ENCODE data around the gene RFT1.

RFT1 gene

GRCh38 chr3:53089511-53089910 is 40.7 kb downstream of the RFT1 start:
- ATAC-seq = no peak
- no peak for TF ChIP-seq ISL1 (CRISPR knock-in tag; IDR thresholded peaks at IDR 0.05)
- TF ChIP-seq CSDC2 (CRISPR knock-in tag; IDR thresholded peaks at IDR 0.05) = no peak
- TF ChIP-seq ZFP3 (CRISPR knock-in tag; IDR thresholded peaks at IDR 0.05) = no peak
- no peak for TF ChIP-seq TSHZ2 (CRISPR knock-in tag; IDR thresholded peaks at IDR 0.05)
- no peak for TF ChIP-seq ZNF565 (CRISPR knock-in tag; conservative IDR thresholded peaks at IDR 0.05; ENCODE audit: low read depth)
- TF ChIP-seq OSR1 (CRISPR knock-in tag; IDR thresholded peaks at IDR 0.05) = no peak
- TF ChIP-seq TCF4 (CRISPR knock-in tag; IDR thresholded peaks at IDR 0.05; ENCODE audit: borderline replicate concordance) = no peak
- TF ChIP-seq ESRRG (CRISPR knock-in tag; IDR thresholded peaks at IDR 0.05) = no peak
- no peak for TF ChIP-seq ZC3H10 (CRISPR knock-in tag; IDR thresholded peaks at IDR 0.05)
- TF ChIP-seq CSRNP3 (CRISPR knock-in tag; IDR thresholded peaks at IDR 0.05) = no peak
- no peak for TF ChIP-seq CREB5 (CRISPR knock-in tag; IDR thresholded peaks at IDR 0.05; ENCODE audit: low read depth)
- TF ChIP-seq ZFP30 (CRISPR knock-in tag; IDR thresholded peaks at IDR 0.05) = no peak
- no peak for TF ChIP-seq TOX (CRISPR knock-in tag; IDR thresholded peaks at IDR 0.05; ENCODE audit: borderline replicate concordance)
- TF ChIP-seq ZNF8 (CRISPR knock-in tag; IDR thresholded peaks at IDR 0.05) = no peak
- no peak for TF ChIP-seq RARB (CRISPR knock-in tag; IDR thresholded peaks at IDR 0.05)
- TF ChIP-seq GLIS3 (CRISPR knock-in tag; IDR thresholded peaks at IDR 0.05) = no peak

- TF ChIP-seq ZFP3 (CRISPR knock-in tag; IDR thresholded peaks at IDR 0.05) = no peak
- no peak for TF ChIP-seq RARB (CRISPR knock-in tag; IDR thresholded peaks at IDR 0.05)
- no peak for TF ChIP-seq ZNF565 (CRISPR knock-in tag; conservative IDR thresholded peaks at IDR 0.05; ENCODE audit: low read depth)
- TF ChIP-seq ISL1 (CRISPR knock-in tag; IDR thresholded peaks at IDR 0.05) = no peak
- TF ChIP-seq SNAI2 (CRISPR knock-in tag; IDR thresholded peaks at IDR 0.05) = no peak
- TF ChIP-seq CREB5 (CRISPR knock-in tag; IDR thresholded peaks at IDR 0.05; ENCODE audit: low read depth) = no peak
- TF ChIP-seq ARNTL (CRISPR knock-in tag; IDR thresholded peaks at IDR 0.05; ENCODE audit: borderline replicate concordance, low read depth) = no peak
- no peak for TF ChIP-seq BACH2 (CRISPR knock-in tag; IDR thresholded peaks at IDR 0.05; ENCODE audit: borderline replicate concordance)
- TF ChIP-seq GLIS3 (CRISPR knock-in tag; IDR thresholded peaks at IDR 0.05) = no peak
- TF ChIP-seq ZNF8 (CRISPR knock-in tag; IDR thresholded peaks at IDR 0.05) = no peak
- TF ChIP-seq CSDC2 (CRISPR knock-in tag; IDR thresholded peaks at IDR 0.05) = no peak
- no peak for TF ChIP-seq PPARA (CRISPR knock-in tag; IDR thresholded peaks at IDR 0.05; ENCODE audit: borderline replicate concordance)
- TF ChIP-seq TOX (CRISPR knock-in tag; IDR thresholded peaks at IDR 0.05; ENCODE audit: borderline replicate concordance) = no peak
- TF ChIP-seq ZC3H10 (CRISPR knock-in tag; IDR thresholded peaks at IDR 0.05) = no peak
- no peak for ATAC-seq
Measured at GRCh38 chr3:53085476-53085875, 44.8 kb downstream of the RFT1 start.

GRCh38 chr3:53084310-53085001 is 45.8 kb downstream of the RFT1 start:
- no peak for ATAC-seq
- no peak for TF ChIP-seq PATZ1 (CRISPR knock-in tag; IDR thresholded peaks at IDR 0.05; ENCODE audit: borderline replicate concordance)
- no peak for TF ChIP-seq ESRRG (CRISPR knock-in tag; IDR thresholded peaks at IDR 0.05)
- TF ChIP-seq TSHZ2 (CRISPR knock-in tag; IDR thresholded peaks at IDR 0.05) = no peak
- no peak for TF ChIP-seq OSR1 (CRISPR knock-in tag; IDR thresholded peaks at IDR 0.05)
- no peak for TF ChIP-seq GLIS3 (CRISPR knock-in tag; IDR thresholded peaks at IDR 0.05)
- TF ChIP-seq BACH2 (CRISPR knock-in tag; IDR thresholded peaks at IDR 0.05; ENCODE audit: borderline replicate concordance) = no peak
- no peak for TF ChIP-seq ZC3H10 (CRISPR knock-in tag; IDR thresholded peaks at IDR 0.05)
- TF ChIP-seq ZNF8 (CRISPR knock-in tag; IDR thresholded peaks at IDR 0.05) = no peak
- TF ChIP-seq PPARA (CRISPR knock-in tag; IDR thresholded peaks at IDR 0.05; ENCODE audit: borderline replicate concordance) = no peak
- TF ChIP-seq SNAI2 (CRISPR knock-in tag; IDR thresholded peaks at IDR 0.05) = no peak
- TF ChIP-seq POU6F1 (CRISPR knock-in tag; IDR thresholded peaks at IDR 0.05; ENCODE audit: borderline replicate concordance, low read depth) = no peak
- no peak for TF ChIP-seq ISL1 (CRISPR knock-in tag; IDR thresholded peaks at IDR 0.05)
